Stomach smooth muscle (tissue), 2 donors: ENCODE measurements around the gene SH3GL2.

Experiments used
- H3K27ac ChIP-seq: one replicate; pipeline ENCODE4 v1.7.0; 2013; ENCODE audit warnings: mild to moderate bottlenecking, low read length, inconsistent platforms
- H3K27me3 ChIP-seq, 2 donors: one replicate each; pipeline ENCODE4 v1.7.0; 2013; ENCODE audit warnings: low read length in 2 of 2; ENCODE audit not compliant: insufficient read depth in 2 of 2, control insufficient read depth in 1 of 2
- H3K36me3 ChIP-seq, 2 donors: one replicate each; pipeline ENCODE4 v1.7.0; 2013; ENCODE audit warnings: low read length in 2 of 2; ENCODE audit not compliant: control insufficient read depth in 2 of 2, insufficient read depth in 2 of 2
- H3K4me1 ChIP-seq: one replicate; pipeline ENCODE4 v1.7.0; 2013; ENCODE audit warnings: low read length; ENCODE audit not compliant: control insufficient read depth, insufficient read depth
- H3K4me3 ChIP-seq, 2 donors: one replicate each; pipeline ENCODE4 v1.7.0; 2013; ENCODE audit warnings: low read length in 2 of 2
- H3K9ac ChIP-seq, 2 donors: one replicate each; pipeline ENCODE4 v1.7.0; 2013; ENCODE audit warnings: low read length in 2 of 2, mild to moderate bottlenecking in 1 of 2
- H3K9me3 ChIP-seq, 2 donors: one replicate each; pipeline ENCODE4 v1.7.0; 2013; ENCODE audit warnings: low read length in 2 of 2; ENCODE audit not compliant: control insufficient read depth in 2 of 2
- donor health status: healthy.
- donor health status: Pancreatic carcinoma.

SH3GL2 gene

DNA sequence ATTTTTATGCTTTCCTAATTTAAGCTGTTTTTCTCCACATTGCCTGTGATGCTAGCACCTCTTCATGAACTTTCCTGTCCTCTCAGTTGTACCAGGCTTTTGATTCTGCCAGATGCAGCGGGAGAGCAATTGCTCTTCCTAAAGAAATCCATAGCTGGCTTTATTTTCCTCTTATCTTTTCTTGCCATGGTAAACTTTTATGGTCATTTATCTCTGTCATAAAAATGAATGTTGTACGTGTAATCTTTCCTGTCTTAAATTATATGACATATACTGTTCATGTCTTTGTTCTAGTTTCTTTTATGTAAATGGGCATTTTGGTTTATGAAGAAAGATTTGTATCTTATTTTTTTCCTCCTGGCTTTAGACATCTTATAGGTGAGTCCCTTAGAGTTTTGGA lies 127.5 kb downstream of the SH3GL2 start:
- Histone ChIP-seq H3K4me1 (no peaks in the 10 kb centered on the region), H3K36me3 (no peaks in the 10 kb centered on the region), H3K9ac (no peak overlapping the region), H3K9me3 (no peaks in the 10 kb centered on the region), H3K4me3 (no peak overlapping the region), H3K27me3 (no peaks in the 10 kb centered on the region), H3K27ac (no peak overlapping the region)

DNA sequence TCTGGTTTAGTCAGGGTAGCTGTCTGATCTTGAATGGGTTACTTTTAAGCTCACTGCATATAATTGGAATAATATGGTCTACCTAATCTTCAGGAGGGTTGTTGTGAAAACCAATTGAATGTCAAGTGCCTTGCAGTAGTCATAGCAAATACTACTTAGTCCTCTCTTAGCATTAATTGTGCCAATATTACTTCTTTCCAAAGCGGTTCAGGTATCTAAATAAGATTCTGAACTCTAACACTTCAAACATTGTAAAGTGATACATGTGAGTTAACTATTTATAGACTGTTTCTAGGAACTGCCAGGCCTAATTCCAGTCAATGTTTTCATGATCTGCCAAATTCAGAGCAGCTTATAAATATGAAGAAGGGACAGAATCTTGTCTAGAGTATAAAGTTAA lies 140.2 kb downstream of the SH3GL2 start:
- H3K36me3 ChIP-seq: no peaks in the 10 kb centered on the region
- H3K4me3 ChIP-seq: no peak overlapping the region
- no peak overlapping the region for H3K27ac ChIP-seq
- H3K9ac ChIP-seq: no peak overlapping the region
- H3K27me3 ChIP-seq: no peaks in the 10 kb centered on the region
- H3K9me3 ChIP-seq: no peaks in the 10 kb centered on the region
- H3K4me1 ChIP-seq: no peaks in the 10 kb centered on the region

DNA sequence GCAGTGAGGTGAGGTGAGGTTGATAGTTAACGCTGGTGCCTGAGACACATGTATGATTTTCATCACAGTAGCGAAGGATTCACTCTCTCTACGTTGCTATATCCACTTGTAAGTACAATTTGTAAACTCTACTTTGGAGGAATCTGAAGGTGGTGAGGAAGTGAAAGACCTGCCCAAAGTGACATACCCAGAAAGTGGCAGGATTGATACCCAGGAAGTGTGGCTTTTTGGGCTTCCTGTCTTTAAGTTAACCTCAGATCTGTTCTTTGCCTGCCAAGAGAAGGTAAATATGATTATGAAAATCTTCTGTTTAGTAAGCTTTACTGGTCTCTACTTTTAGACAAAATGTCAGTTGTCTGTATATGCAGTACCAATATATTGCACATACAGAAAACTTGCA lies 143.1 kb downstream of the SH3GL2 start:
- H3K27ac ChIP-seq: no peak overlapping the region
- H3K9ac ChIP-seq: no peak overlapping the region
- no peaks in the 10 kb centered on the region for H3K4me1 ChIP-seq
- no peaks in the 10 kb centered on the region for H3K36me3 ChIP-seq
- H3K9me3 ChIP-seq: peaks cover 0 to 6% of the 10 kb centered on the region in 2 donors
- H3K27me3 ChIP-seq: no peaks in the 10 kb centered on the region
- H3K4me3 ChIP-seq: no peak overlapping the region

DNA sequence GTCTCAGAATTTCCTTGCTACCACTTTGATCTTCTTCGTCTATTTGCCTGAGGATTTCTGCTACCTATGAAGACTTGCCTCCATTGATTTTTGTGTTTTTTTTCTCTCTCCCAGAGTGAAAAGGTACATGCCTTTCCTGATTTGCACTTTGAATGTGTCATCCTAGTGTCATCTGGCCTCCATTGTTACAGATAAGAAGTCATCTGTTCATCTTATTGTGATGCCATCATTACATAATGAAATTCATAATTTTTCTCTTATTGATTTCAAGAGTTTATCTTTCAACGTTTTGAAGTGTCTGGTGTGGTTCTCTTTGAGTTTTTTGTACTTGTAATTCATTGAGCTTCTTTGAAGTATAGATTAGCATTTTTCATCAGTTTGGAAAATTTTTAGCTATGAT lies 144.8 kb downstream of the SH3GL2 start:
- H3K27ac ChIP-seq: no peak overlapping the region
- no peaks in the 10 kb centered on the region for H3K27me3 ChIP-seq
- no peaks in the 10 kb centered on the region for H3K36me3 ChIP-seq
- no peak overlapping the region for H3K9ac ChIP-seq
- no peak overlapping the region for H3K4me3 ChIP-seq
- H3K4me1 ChIP-seq: no peaks in the 10 kb centered on the region
- H3K9me3 ChIP-seq: peaks cover 0 to 6% of the 10 kb centered on the region in 2 donors

DNA sequence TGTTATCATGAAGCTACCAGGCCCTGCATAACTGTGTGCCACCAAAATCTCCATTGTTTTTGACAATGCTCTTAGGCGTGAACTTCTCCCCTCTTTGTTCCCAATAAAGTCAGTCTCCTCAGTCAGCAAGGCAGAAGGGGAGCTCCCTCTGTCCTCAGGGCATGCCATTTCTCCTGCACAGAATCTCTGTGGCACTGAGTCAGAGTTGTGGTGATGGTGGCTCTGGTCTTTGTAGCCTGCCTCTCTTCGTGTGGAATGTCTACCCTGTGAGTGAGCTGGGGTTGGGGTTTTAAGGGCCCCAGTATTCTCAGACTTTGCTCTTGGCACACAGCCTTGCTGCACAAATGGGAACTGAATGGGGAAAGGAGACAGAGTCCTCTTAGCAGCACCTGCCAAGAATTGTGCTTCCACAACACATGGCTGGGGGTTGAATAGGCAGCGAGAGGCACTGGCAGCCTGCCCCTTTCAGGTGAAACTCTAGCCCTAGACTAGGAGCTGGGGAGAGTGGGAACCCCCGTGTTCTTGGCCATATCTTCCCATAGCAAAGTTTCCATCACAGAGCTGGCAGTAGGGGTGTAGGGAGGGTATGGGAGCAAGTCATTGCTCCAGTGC lies 146.6 kb downstream of the SH3GL2 start:
- no peak overlapping the region for H3K27ac ChIP-seq

DNA sequence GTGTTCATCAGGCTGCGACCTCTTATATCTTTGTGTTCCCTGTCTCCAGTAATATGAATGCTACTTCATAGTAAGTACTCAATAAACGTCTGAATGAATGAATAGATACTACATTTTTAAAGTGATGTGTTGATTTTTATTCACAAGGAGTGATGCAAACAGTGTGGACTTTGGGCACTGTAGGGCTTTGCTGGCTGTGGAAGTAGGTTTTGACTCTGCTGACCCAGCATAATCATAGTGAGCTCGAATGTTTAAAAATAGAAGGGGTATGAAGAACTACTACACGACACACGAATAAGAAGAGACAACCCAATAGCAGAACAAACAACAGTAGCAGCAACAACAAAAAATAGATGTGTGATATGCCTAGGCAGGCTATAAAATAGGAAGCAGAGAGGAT lies 147.4 kb downstream of the SH3GL2 start:
- Histone ChIP-seq H3K4me3 (no peak overlapping the region), H3K4me1 (no peaks in the 10 kb centered on the region), H3K36me3 (no peaks in the 10 kb centered on the region), H3K27ac (no peak overlapping the region), H3K9ac (no peak overlapping the region), H3K9me3 (peaks cover 0 to 6% of the 10 kb centered on the region in 2 donors), H3K27me3 (no peaks in the 10 kb centered on the region)

More for the DNA sequence above, 146.6 kb downstream of the SH3GL2 start:
- no peaks in the 10 kb centered on the region for H3K4me1 ChIP-seq
- H3K9me3 ChIP-seq: peaks cover 0 to 6% of the 10 kb centered on the region in 2 donors
- no peaks in the 10 kb centered on the region for H3K36me3 ChIP-seq
- H3K27me3 ChIP-seq: no peaks in the 10 kb centered on the region
- H3K4me3 ChIP-seq: no peak overlapping the region
- H3K9ac ChIP-seq: no peak overlapping the region

DNA sequence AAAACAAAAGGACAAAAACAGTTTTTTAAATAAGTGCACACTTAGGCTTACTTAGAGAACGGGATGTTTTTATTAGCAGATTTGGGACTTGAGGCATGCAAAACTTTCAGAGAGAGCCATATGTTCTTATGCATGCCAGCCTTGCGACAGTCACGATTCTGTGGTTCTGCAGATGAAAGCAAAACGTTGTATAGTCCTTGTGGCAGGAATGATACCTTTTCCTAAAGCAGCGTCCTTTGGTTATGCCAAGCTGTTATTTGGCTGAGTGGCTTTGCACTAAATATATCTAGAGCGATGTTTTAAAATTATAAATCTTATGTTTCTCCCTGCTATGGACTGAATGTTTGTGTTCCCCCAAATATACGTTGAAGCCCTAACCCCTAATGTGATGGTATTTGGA lies 152.0 kb downstream of the SH3GL2 start:
- Histone ChIP-seq H3K9ac (no peak overlapping the region), H3K36me3 (no peaks in the 10 kb centered on the region), H3K27ac (no peak overlapping the region)

DNA sequence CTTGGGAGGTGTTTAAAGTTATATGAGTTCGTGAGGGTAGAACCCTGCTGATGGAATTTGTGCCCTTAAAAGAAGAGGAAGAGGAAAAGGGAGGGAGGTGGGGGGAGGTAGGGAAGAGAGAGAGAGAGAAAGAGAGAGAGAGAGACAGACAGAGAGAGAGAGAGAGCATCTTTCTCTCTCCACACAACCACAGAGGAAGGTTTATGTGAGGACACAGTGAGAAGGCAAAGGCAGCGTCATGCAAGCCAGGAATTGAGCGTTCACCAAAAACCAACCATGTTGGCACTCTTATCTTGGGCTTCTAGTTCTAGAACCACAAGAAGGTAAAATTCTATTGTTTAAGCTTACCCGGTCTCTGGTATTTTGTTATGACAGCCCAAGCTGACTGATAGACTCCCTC lies 152.4 kb downstream of the SH3GL2 start:
- Histone ChIP-seq H3K9me3 (no peaks in the 10 kb centered on the region), H3K4me3 (no peak overlapping the region), H3K4me1 (no peaks in the 10 kb centered on the region), H3K27me3 (no peaks in the 10 kb centered on the region), H3K27ac (no peak overlapping the region), H3K36me3 (no peaks in the 10 kb centered on the region), H3K9ac (no peak overlapping the region)

More for the DNA sequence above, 152.0 kb downstream of the SH3GL2 start:
- no peaks in the 10 kb centered on the region for H3K4me1 ChIP-seq
- no peaks in the 10 kb centered on the region for H3K27me3 ChIP-seq
- no peaks in the 10 kb centered on the region for H3K9me3 ChIP-seq
- no peak overlapping the region for H3K4me3 ChIP-seq

DNA sequence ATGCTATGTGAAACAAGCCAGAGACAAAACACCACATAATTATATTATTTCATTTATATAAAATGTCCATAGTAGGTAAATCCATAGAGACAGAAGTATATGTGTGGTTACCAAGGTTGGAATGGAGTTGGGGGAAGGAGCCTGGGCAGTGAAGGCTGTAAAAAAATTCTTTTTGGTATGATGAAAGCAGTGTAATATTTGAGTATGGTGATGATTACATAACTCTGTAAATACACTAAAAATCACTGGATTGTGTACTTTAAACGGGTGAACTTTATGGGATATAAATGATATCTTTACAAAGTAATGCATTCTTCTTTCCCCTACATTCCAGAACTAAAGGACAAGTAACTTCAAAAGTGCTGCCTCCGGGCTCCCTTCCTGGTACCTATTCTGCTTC lies 155.8 kb downstream of the SH3GL2 start:
- Histone ChIP-seq H3K4me1 (no peaks in the 10 kb centered on the region), H3K36me3 (no peaks in the 10 kb centered on the region), H3K4me3 (no peak overlapping the region), H3K9ac (no peak overlapping the region), H3K9me3 (no peaks in the 10 kb centered on the region), H3K27me3 (no peaks in the 10 kb centered on the region), H3K27ac (no peak overlapping the region)

DNA sequence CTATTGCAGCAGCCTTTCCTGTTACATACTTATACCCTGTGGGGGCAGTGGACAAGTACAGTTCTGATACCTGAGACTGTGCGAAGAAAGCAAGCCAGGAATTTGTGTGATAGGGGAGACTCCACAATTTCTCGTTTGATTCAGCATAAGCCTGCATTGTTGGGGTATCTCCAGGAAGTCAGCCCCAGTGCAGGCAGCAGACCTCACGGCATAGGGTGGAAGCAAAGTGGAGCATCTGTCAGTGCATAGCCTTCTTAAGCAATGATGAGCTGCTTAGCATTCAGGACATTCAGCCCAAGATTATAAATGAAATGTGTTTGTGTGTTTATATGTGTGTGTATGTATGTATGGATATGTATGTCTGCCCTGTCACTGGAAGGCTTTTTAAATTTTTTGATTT lies 157.0 kb downstream of the SH3GL2 start:
- Histone ChIP-seq H3K27me3 (no peaks in the 10 kb centered on the region), H3K27ac (no peak overlapping the region), H3K4me3 (no peak overlapping the region), H3K9ac (no peak overlapping the region), H3K4me1 (no peaks in the 10 kb centered on the region), H3K36me3 (no peaks in the 10 kb centered on the region), H3K9me3 (no peaks in the 10 kb centered on the region)

DNA sequence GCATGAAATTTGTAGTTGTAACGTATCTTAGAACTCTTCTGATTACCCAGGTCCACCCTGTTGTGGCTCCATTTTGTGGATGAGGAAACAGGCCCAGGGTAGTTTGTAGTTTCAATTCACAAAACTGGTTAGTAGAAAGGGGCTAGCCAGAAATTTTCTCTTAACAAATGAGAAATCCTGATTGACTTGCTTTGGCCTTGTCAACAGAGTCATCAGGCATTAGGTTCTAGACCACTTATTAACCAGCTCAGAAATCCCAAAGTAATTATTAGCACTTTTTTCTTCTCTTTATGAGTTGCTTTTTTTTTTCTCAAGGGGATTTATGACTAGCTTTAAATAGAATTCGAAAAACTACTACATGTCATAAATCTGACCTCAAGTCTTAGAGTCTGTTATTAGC lies 160.2 kb downstream of the SH3GL2 start:
- no peaks in the 10 kb centered on the region for H3K27me3 ChIP-seq
- H3K36me3 ChIP-seq: no peaks in the 10 kb centered on the region
- H3K4me3 ChIP-seq: no peak overlapping the region
- H3K9ac ChIP-seq: no peak overlapping the region
- no peaks in the 10 kb centered on the region for H3K9me3 ChIP-seq
- no peaks in the 10 kb centered on the region for H3K4me1 ChIP-seq
- H3K27ac ChIP-seq: no peak overlapping the region
